DMS 273 treated with DMSO at 0.1 percent for 48 hours (cell line): ENCODE results near the gene SAE1.
"Not testable (repeated sequence)": the region's sequence is repeated elsewhere in the genome, so short reads cannot be mapped to it uniquely, and the experiment has no call there.

ENCODE experiments used
- DNase-seq: peaks from one replicate; lab custom pipeline; 2025; lab: John Stamatoyannopoulos, UW

SAE1 gene

DNA sequence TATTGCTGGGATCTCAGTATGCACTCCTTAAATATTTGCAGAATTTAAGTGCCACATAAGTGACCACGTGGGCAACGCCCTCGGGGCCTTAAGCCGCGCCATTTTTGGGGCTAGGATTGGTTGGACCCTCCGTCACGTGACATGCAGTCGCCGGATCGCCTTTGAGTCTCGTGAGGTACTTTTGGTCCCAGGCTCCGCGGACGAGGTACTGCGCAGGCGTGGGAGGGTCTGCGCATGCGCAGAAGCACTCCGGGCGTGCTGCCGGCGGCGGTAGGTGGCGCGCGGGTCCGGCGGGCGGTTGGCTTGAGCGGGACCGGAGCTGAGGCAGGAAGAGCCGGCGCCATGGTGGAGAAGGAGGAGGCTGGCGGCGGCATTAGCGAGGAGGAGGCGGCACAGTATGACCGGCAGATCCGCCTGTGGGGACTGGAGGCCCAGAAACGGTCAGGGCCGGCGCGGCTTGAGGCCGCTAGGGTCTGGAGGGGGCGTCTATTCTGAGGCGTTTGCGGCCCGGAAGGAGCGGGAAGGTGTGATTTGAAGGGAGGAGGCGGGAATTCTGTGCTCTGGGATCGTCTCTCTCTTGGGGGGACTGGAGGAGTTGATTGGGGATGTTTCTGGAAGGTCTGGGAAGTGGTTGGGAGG, at the start of gene SAE1:
SAE1 (plus strand) TSS at position 247 of the 639 bp plus-strand sequence; CDS start at position 343, 96 bp downstream.
- DNase-seq, result peak; percentile 95

DNA sequence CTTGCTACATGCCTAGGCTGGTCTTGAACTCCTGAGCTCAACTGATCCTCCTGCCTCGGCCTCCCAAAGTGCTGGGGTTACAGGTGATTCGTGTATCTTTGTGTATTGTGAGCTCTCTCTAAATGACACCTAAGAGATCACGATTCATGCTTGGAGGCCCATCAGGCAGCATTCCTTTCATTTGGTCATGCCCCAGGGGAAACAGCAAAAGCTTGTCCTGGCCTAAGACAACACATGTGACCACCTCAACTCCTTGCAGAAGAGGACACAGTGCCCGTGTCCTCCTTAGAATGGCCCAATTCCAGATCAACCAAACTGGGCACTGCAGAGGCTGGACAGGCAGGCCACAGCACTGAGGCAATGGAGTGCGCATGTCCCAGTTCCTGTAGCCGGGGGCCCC, 49.5 kb upstream of the SAE1 start:
- no peak for DNase-seq

DNA sequence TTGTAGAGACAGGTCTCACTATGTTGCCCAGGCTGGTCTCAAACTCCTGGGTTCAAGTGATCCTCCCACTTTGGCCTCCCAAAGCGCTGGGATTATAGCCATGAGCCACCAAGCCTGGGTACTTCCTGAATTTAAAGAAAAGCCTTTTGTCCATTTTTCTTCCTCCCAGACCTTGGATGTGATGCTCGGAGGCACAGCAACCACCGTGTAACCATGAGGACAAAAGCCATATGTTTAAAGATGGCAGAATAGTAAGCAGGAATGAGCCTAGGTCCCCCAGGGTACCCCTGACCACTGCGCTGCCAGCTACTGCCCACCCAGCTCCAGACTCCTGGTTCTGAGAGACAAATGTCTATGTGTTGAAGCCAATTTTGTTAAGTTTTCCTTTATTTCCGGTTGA, 48.1 kb upstream of the SAE1 start:
- no peak for DNase-seq

DNA sequence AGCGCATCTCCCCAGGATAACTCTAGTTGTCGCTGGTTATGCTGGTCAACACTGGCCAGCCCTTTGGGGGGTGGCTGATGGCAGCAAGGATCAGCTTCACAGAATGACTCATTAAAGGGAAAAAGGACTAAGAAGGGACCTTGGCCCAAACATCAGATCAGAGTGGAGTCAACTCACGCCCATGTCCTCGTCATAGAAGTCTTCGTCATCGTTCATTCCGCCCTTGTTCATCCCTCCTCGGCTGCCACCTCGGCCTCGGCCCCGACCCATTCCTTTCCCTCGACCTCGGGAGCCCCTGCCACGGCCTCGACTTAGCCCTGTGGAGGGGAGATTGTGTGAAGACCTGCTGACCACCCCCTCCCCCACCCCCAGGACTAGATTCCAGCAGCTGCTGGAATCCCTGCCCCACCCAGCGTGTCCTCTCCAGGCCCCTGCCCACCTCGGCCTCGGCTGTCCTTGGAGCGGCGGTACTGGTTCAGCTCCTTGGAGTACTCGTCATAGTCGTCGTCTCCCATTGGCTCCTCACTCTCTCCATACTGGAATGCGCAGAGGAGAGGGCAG, 45.7 kb upstream of the SAE1 start:
- no peak for DNase-seq

DNA sequence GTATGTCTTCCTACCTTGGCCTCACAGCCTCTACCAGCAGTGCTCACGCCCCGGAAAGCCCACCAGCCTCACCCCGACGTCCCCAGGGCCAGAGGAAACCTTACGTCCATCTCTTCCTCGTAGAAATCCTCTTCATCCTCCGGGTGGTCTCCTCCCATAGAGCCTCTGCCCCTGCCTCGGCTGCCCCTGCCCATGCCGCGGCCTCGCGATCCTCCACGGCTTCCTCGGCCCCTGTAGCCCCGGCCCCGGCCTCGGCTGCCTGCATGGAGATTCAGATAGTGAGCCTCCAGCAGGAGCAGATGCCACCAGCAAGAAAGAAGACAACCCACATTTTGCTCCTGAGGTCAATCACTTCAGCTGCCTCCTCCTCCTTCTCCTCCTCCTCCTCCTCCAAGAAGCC, 44.4 kb upstream of the SAE1 start:
- DNase-seq, result no peak

DNA sequence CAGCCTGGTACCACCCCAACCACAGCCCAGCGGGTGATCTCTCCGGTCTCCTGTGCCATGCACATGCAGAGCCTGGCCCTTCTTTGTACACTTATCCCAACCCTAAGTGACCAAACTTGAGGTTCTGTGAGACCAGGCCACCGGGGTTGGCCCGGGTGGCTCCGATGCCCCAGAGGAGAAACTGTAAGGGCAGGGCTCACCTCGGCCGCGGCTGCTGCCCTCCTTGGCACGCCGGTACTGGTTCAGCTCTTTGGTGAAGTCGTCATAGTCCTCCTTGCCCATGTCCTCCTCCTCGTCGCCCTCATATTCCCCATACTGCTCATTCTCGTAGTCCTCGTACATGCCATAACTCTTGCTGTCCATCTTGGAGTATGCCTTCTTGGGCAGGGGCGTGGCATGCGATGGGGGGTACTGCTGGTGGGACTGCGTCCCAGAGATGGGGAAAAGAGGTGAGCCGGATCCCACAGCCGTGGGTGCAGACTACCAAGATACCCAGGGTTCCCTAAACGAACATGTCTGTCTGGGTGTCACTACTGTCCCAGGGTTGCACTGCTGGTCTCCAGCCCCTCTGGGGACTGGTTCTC, 40.8 kb upstream of the SAE1 start:
- no peak for DNase-seq

DNA sequence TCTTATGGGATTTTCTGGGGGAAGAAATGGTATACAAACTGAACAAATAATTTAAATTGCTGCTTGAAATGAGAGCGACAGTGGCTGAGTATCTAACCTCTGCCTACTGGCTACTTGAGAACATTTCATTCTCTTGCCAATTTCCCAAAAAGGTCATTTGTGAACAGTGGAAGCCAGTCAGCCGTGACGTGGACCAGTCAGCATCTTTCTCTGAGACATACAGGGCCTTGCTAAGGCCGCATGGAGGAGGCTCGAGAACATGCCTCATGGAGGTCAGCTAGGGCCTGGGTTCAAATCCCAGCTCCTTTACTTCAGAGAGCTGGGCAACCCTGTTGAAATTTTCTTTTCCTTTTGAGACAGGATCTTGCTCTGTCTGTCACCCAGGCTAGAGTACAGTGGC, 37.4 kb upstream of the SAE1 start:
- DNase-seq, result no peak

DNA sequence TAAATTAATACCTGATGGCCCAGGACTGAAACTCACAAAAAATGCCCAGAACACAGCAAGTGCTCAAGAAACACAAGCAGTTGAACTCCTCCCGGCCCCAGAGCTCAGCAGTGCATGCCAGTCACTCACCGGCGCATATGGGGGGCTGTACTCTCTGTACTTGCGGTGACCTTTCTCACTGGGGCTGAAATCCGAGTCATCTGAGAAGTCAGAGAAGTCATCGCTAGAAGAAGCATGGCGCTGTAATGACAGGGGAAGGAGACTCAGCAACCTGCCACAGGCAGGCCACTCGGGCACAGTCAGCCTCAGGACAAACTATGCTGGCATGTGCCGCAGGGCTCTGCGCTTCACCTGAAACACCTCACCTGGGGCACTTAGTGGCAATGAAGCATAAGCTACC, 36.8 kb upstream of the SAE1 start:
- DNase-seq, result no peak

DNA sequence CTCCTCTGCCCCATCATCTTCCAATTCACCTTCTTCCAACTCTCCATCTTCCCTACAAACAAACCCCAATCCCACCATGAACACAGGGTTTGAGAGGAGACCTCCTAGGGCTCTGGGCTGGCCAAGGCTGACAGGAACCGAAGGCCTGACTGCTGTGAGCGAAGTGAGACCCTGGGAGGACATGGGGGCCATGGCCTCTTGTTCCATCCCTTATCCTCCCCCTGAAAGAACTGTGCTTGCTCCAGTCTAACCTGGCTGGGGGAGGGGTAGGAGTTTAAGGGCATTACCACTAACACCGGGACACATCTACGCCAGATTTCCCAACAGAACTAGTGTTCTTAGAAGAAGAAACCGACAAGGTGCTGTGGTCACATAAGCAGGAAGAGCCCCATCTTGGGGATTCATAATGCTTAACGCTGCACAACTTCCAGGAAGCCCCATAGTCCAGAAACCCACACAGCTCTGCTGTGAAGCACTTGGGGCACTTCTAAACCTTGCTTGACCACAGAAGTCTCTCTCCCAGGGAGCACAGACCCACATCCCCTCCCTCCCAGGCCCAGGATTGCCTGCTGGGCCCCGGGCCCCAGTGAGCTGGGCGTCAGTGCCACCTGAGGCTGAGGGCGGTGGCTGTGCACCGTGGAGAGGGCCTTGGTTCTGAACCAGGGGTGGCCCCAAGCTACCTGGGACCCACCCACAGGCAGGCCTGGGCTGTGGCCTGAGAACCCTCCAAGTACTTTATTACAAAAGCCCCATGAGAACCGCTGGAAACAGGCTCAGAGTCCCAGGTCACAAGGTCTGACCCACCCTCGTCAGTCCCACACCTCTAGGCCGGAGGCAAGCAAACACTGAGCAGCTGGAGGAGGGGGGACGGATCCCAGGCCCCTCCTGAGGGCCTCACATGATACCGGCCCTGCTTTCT, 35.8 kb upstream of the SAE1 start:
- DNase-seq, result no peak

DNA sequence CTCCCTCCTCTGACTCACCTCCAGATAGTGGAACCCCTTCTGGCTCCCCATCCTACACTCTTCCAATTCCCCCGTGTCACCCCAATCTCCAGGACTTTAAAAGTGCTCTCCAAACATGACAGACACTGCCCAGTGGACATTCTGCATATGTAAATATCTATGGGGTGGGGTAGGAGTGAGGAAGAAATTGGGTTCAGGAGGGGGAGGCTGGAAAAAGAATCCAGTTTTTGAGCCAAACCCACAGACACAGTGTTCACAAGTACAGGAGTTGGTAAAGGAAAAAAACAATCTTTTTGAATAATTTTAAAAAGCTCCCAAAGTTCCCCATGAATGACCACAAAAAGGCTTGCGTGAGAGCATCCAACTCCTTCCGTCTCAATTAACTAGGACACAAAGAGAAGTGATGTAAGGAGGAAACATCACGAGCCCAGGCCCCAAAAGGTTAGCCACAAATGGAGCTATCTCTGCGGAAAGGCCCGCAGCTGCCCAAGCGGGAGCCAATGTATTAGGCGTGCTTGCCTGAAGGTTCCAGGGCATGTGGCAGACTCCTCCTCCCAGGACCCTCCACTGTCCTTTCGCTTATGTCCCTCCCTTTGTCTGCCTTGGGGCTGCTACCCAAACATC, 35.0 kb upstream of the SAE1 start:
- DNase-seq, result no peak

DNA sequence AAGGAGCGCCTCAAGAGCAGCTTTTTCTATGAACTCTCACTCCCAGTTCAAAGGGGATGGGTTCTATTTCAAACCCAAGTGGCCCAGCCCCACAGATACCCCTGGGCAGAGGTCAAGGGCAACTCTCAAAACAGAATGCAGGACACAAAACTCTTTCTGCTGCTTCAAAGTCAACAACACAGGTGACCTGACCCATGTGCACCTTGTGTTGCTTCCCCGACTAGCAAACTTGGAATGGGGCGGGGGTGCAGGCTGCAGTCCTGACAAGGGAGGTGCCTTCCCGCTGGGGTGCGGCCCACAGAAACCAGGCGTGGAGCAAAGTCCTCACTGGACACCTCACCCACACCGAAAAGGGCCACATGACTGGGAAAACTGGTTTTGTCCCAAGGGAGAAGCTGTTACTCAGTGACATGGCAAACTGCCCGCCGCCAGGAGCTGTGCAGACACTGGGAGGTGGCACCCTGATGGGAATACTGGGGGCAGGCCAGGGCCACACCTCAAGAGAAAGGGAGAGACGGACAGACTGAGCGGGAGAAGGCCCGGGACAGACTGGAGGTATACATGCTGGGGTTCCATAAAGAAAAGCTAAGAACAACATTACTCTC, 34.4 kb upstream of the SAE1 start:
- no peak for DNase-seq

DNA sequence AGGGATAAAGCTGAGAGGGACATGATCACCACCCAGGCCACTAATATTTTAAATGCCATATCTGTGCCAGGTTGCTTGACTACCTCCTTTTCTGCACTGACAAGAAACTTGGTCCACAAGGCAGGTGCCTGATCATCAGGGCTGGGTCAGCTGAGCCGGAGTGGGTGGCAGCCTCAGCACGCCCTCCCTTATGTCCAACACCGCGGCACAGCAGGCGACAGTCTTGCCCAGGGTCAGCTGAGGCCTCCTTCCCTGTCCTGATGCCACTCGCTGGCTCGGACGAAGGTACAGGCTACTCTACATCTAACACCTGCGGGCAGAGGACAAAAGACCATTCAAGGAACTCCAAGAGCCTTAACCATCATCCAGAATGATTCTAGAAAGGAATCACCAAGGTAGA, 33.9 kb upstream of the SAE1 start:
- DNase-seq, result no peak

DNA sequence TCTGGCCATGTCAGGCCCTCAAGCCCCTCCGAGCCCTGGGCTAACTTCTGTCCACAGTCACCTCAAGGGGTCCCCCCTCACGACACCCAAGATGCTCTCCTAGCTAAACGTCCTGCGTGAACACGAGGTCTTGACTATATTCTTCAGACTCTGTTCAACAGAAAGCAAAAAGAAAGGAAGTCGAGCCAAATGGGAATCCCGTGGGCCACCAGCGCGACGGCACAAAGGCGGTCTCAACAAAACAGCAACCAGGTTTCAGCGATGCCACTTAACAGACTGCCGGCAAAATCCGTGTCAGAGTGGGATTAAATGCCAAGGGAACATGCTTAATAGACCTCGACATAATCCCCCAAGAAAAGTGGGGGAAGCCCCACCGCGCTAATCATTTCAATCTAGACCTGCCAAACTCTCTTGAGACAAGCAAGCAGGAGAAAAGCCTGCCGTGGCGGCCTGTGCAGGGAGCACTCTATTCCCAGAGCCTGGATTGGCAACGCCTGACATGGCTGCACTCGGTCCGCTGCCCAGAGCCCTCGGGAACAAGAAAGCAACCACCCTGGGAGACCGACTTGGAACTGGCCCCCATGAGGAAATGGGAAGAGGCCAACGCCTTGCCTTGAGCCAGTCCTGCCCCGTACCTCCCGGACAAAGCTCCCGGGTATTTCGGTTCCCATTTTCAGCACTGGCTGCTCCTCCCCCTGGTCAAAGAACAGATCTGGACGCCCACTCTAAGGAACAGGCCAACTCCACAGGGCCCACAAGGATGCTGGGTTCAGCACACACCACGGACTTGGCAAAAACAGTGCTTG, 33.0 kb upstream of the SAE1 start:
- DNase-seq, result no peak

DNA sequence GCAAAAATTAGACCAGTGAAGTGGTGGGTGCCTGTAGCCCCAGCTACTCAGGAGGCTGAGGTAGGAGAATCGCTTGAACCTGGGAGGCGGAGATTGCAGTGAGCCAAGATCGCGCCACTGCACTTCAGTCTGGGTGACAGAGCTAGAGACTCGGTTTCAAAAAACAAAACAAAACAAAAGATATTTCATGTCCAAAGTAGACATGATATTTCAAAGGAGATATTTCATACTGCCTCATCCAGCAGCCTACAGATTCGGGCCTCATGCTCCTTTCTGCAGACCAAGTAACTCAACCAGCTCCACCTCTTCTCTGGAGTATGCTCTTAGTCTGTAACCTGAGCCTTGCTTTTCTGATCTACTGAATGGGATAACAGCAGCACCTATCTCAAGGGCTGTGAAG, 32.0 kb upstream of the SAE1 start:
- DNase-seq, result no peak

DNA sequence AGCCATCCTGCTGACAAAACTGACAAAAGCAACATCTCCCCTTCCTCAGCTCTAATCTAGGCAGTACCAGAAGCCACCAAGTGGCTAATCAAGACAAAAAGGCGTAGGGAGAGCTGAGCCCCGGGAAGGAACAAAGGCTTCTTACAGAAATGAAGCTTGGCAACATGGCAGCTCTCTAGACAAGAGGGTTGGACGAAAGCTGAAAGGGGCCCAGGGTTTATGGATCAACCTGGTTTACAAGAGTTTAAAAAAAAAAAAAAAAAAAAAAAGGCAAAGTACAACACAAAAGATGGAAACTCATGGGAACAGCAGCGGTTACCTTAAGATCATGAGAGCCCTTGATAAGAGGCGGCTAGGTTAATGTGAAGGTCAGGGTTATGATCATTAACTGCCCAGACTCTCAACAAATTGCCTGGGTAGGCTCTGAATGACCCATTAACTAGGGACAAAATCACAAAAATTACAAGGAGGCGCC, 31.0 kb upstream of the SAE1 start:
- no peak for DNase-seq

DNA sequence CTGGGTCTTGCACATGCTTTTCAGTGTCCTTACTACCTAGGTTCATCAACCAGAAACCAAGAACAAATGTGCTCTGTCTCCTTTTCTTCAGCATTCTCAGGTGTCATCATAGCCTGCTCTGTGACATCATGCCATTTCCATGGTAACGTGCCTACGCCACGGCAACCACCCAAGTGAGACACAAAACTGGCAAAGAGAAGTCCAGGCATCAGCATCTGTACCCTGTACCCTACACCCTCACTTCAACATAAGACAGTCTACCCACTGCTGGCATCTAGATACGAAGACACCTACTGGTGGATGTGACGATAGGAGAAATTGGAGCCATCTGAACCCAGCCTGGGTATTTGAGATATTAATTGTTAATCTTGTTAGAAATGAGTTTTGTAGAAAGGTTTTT, 30.3 kb upstream of the SAE1 start:
- no peak for DNase-seq

DNA sequence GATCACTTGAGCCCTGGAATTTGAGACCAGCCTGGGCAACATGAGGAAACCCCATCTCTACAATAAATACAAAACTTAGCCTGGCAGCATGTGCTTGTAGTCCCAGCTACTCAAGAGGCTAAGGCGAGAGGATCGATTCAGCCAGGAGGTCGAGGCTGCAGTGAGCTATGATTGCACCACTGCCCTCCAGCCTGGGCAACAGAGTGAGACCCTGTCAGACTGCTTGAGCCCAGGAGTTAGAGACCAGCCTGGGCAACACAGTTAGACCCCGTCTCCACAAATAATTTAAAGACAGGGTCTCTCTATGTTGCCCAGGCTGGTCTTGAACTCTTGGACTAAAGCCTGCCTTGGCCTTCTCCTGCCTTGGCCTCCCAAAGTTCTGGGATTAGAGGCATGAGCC, 29.5 kb upstream of the SAE1 start:
- not testable (repeated sequence) for DNase-seq

DNA sequence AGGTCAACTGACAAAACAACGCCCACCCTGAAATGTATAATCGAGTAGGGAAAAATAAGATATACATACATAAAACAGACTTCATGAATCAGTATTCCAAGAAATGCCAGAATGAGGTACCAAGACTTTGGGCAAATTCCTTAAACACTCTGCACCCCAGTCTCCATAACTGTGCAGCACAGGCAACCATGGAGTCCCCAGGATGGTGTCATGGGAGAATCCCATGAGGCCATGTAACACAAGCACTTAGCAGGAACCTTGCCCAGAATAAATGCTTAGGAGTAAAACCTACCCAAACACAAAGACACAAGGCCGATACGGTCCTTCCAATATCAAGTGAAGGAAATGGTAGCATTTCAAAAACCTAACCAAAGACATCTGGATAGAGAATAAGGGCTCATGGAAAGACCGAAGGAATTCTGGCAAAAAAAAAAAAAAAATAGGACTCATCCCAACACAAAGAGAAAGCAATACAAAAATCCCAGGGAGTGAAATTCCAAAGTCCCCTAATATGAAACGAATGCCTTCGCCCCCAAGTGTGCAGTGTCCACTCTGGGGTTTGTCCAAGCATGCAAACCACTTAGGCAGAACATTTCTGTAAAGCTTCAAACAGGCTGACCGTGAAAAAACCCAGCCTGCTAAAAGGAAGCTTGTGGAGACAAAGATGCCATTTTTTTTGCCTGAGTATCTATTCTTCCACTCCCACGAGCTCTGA, 28.1 kb upstream of the SAE1 start:
- no peak for DNase-seq

DNA sequence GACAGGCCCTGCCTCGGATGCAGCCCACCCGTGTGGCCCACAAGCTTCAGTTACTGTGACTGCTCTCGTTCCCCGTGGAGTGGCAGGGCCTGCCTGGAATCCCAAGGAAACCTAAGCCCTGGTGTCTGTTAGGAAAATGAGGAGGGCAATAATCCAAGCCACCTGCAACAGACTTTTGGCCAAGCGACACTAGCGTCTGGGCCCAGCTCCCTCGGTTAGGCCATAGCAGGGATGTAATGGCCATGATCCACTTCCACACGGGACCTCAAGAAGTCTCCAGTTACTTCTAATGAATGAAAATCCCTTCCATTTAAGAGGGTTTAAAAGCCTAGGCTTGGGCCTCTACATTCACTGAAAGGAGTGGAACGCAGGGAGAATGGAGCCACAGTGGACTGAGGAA, 26.0 kb upstream of the SAE1 start:
- DNase-seq, result no peak

DNA sequence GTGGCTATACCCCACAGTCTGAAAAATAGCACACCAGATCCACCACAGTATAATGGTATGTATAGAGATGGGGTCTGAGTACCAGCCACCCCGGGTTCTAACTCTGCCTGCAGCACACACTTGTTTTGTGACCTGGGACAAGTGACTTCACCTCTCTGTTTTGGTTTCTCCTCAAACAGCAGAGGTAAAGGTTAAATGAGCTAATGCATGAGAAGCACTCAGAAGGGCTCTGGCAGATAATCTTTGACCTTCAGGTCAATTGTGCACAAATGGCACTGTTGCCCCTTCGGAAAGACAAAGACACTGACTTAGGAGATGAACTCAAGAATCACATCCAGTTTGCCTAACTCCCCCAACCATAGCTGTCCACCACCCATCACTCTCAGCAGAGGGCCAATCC, 24.8 kb upstream of the SAE1 start:
- no peak for DNase-seq
